Activated naive CD4-positive, alpha-beta T cell treated with anti-CD3 and anti-CD28 coated beads, Interleukin-2, amount 10 ng/mL, durations not matched to agents 7 days and 5 days (primary cell): ENCODE data around the gene GPR32.
"Not testable (repeated sequence)": the region's sequence is repeated elsewhere in the genome, so short reads cannot be mapped to it uniquely, and the experiment has no call there.

Experiments
- CTCF ChIA-PET: fragments of 350-600 bp; sonication (Branson Sonifier 250); formaldehyde crosslinking; loops from one replicate; lab custom pipeline; 2021; ENCODE audit warnings: antibody characterized with exemption; lab: Charles Lee
- DNase-seq: peaks from one replicate; pipeline ENCODE4 v3.0.0-alpha.2; 2020
- H3K27ac Mint-ChIP-seq: one replicate; pipeline ENCODE4 v1.8.0; 2021; ENCODE audit warnings: mild to moderate bottlenecking, moderate library complexity, mixed read lengths
- H3K27me3 Mint-ChIP-seq: one replicate; pipeline ENCODE4 v1.8.0; 2021; ENCODE audit warnings: mild to moderate bottlenecking, mixed read lengths
- H3K36me3 Mint-ChIP-seq: one replicate; pipeline ENCODE4 v1.8.0; 2021; ENCODE audit warnings: mixed read lengths
- H3K4me1 Mint-ChIP-seq: one replicate; pipeline ENCODE4 v1.8.0; 2021; ENCODE audit warnings: mixed read lengths
- H3K4me3 Mint-ChIP-seq: one replicate; pipeline ENCODE4 v1.8.0; 2021; ENCODE audit warnings: mild to moderate bottlenecking, moderate library complexity, mixed read lengths
- H3K9me3 Mint-ChIP-seq: one replicate; pipeline ENCODE4 v1.8.0; 2021; ENCODE audit warnings: mixed read lengths

The GPR32 gene

GRCh38 chr19:50796128-50796633 lies 25.9 kb downstream of the GPR32 start:
- CTCF ChIA-PET: no interaction called here

DNA sequence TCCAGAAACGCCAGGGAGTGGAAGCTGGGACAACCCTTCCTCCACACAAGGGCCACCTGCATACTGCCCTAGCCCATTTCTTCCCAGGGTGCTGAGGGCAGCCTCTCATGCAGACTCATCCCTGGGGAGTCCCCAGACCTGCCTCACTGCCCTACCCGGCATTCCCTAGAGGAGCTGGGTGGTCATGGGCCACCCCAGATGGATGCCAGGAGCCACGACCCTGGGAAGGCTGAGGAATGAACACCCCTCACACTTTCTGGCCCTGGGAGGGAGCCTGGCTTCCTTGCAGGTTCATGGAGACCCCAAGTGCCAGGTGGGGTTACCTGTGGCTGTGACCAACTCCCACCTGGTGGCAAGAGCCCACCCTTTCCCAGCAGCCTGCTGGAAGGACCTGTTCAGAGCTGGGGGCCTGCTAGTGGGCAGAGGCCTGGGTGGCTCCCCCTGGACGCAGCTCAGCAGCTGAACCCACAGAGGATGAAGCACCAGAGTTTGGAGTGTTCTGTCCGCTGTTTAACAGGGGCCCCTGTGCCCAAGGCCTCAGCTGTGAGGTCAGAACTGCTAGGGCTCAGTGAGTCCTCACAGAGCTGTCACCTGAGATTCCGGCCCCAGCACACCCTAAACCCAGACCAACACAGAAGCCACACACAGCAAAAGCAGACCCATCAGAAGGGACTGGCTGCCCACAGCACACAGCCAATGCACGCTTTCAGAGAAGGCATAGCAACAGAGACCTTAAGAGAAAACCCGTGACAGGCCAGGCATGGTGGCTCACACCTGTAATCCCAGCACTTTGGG lies 26.6 kb downstream of the GPR32 start:
- Mint-ChIP-seq H3K27me3 (no peaks in the 10 kb centered on the region), H3K9me3 (no peaks in the 10 kb centered on the region), H3K36me3 (peaks cover 14% of the 10 kb centered on the region), H3K4me3 (no peak overlapping the region), H3K27ac (no peak overlapping the region), H3K4me1 (peaks cover 17% of the 10 kb centered on the region)
- CTCF ChIA-PET: no interaction called here
- no peak for DNase-seq

More at GRCh38 chr19:50796128-50796633, 25.9 kb downstream of the GPR32 start:
- Mint-ChIP-seq H3K36me3 (peaks cover 13% of the 10 kb centered on the region), H3K4me3 (no peak overlapping the region), H3K9me3 (no peaks in the 10 kb centered on the region), H3K27ac (no peak overlapping the region), H3K27me3 (no peaks in the 10 kb centered on the region), H3K4me1 (peaks cover 16% of the 10 kb centered on the region)
- no peak for DNase-seq

DNA sequence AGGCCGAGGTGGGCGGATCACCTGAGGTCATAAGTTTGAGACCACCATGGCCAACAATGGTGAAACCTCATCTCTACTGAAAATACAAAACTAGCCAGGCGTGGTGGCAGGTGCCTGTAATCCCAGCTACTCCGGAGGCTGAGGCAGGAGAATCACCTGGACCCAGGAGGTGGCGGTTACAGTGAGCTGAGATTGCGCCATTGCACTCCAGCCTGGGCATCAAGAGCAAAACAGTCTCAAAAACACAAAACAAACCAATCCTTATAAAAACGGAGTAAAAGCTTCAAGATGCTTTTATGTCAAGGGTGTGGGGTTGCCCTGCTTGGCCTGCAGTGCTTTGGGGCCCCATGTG lies 27.1 kb downstream of the GPR32 start:
- H3K4me3 Mint-ChIP-seq: no peak overlapping the region
- H3K27ac Mint-ChIP-seq: no peak overlapping the region
- DNase-seq: no peak
- H3K36me3 Mint-ChIP-seq: peaks cover 16% of the 10 kb centered on the region
- CTCF ChIA-PET: no interaction called here
- no peaks in the 10 kb centered on the region for H3K27me3 Mint-ChIP-seq
- H3K9me3 Mint-ChIP-seq: no peaks in the 10 kb centered on the region
- peaks cover 23% of the 10 kb centered on the region for H3K4me1 Mint-ChIP-seq

GRCh38 chr19:50797781-50798658 lies 27.8 kb downstream of the GPR32 start:
- no peak for DNase-seq
- Mint-ChIP-seq H3K4me1 (peaks cover 29% of the 10 kb centered on the region), H3K4me3 (no peak overlapping the region), H3K9me3 (no peaks in the 10 kb centered on the region), H3K27me3 (no peaks in the 10 kb centered on the region), H3K27ac (no peak overlapping the region), H3K36me3 (peaks cover 20% of the 10 kb centered on the region)
- CTCF ChIA-PET: no interaction called here

DNA sequence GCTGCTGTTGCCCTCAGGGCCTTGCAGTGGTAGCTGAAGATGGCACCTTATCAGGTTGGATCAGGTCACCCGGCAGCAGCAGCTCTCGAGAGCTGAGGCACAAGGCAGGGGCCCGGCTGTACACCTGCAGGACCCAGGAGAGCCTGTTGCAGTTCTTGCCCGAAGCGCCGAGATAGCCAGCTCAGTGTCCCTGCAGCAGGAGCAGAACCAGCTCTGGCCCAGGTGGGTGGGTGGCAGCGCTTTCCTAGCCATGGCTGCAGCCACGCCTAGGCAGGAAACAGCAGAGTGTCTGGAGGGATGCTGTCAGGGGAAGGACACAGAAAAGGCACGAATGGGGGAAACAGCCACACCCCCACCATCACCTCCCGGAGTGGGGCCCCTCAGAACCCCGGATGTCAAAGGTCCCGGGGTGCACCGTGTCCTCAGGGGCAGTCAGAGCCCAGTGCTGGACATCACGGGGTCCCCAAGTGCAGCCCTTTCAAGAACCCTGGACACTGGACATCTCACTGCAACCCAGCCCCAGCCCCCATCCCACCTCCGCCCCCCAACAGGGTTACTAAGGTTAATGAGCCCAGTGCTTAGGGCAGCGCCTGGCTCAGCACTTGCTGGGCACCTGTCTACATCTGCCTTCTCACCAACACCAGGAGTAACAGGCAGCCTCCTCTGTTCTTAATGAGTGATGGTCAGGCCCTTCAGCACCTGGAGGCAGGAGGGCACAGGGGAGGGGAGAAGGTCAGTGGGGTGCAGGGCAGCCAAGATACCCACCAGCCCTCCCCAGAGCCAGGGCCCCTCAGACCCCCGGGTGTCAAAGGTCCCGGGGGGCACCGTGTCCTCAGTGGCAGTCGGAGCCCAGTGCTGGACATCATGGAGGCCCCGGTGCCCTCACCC lies 28.6 kb downstream of the GPR32 start:
- H3K27ac Mint-ChIP-seq: no peak overlapping the region
- H3K36me3 Mint-ChIP-seq: peaks cover 20% of the 10 kb centered on the region
- CTCF ChIA-PET: no interaction called here

DNA sequence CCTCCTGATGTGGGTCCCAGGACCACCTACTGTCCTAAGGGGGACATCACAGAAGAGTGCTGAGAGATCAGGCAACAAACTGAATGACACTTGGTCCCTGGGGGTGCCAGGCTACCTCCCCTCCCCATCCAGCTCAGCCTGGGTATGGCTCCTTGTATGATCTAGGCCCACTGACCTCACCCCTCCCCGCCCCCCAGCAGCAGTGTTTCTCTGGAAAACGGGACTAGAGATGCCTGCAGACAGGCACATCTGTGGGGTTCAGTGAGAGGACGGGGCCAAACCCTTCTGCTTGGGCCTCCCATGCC lies 29.2 kb downstream of the GPR32 start:
- Mint-ChIP-seq H3K27me3 (no peaks in the 10 kb centered on the region), H3K36me3 (peaks cover 21% of the 10 kb centered on the region), H3K4me1 (peaks cover 34% of the 10 kb centered on the region), H3K9me3 (no peaks in the 10 kb centered on the region), H3K27ac (no peak overlapping the region), H3K4me3 (no peak overlapping the region)
- no peak for DNase-seq
- CTCF ChIA-PET: no interaction called here

More for the DNA sequence above, 28.6 kb downstream of the GPR32 start:
- Mint-ChIP-seq H3K4me1 (peaks cover 36% of the 10 kb centered on the region), H3K9me3 (no peaks in the 10 kb centered on the region), H3K4me3 (no peak overlapping the region), H3K27me3 (no peaks in the 10 kb centered on the region)
- no peak for DNase-seq

DNA sequence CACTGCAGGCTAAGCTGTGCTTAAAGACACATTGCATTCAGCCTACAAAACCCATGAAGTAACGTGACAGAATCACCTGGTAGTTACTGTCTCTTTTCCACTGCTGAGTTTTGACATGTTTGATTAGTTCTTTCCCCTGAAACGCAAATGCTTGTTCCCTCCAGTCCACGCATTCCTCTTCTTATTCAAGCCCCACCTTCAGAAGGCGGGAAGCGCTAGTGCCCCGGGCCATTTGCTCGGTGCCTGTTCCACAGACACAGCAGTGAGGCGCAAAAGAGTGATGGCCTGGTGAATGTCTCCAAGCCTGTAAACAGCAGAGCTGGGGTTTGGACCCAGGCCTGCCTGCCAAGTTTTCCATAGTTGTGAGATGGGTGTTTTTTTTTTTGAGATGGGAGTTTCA lies 30.8 kb downstream of the GPR32 start:
- peak overlapping the region; percentile 2 for H3K27ac Mint-ChIP-seq
- CTCF ChIA-PET: interaction anchor here (0.9 kb wide), 1 partner anchor 9 kb away, joined by 3 read pairs; no protein-coding TSS in a partner anchor
- H3K9me3 Mint-ChIP-seq: no peaks in the 10 kb centered on the region
- H3K27me3 Mint-ChIP-seq: no peaks in the 10 kb centered on the region
- H3K4me1 Mint-ChIP-seq: peaks cover 44% of the 10 kb centered on the region
- no peak overlapping the region for H3K4me3 Mint-ChIP-seq
- DNase-seq: no peak
- peaks cover 20% of the 10 kb centered on the region for H3K36me3 Mint-ChIP-seq

GRCh38 chr19:50803633-50804419 lies 33.6 kb downstream of the GPR32 start:
- Mint-ChIP-seq H3K27me3 (no peaks in the 10 kb centered on the region), H3K4me3 (peak overlapping the region; percentile 99), H3K36me3 (peaks cover 16% of the 10 kb centered on the region), H3K9me3 (no peaks in the 10 kb centered on the region), H3K4me1 (peaks cover 46% of the 10 kb centered on the region), H3K27ac (peak overlapping the region; percentile 100)
- DNase-seq: peak; percentile 31
- CTCF ChIA-PET: no interaction called here

DNA sequence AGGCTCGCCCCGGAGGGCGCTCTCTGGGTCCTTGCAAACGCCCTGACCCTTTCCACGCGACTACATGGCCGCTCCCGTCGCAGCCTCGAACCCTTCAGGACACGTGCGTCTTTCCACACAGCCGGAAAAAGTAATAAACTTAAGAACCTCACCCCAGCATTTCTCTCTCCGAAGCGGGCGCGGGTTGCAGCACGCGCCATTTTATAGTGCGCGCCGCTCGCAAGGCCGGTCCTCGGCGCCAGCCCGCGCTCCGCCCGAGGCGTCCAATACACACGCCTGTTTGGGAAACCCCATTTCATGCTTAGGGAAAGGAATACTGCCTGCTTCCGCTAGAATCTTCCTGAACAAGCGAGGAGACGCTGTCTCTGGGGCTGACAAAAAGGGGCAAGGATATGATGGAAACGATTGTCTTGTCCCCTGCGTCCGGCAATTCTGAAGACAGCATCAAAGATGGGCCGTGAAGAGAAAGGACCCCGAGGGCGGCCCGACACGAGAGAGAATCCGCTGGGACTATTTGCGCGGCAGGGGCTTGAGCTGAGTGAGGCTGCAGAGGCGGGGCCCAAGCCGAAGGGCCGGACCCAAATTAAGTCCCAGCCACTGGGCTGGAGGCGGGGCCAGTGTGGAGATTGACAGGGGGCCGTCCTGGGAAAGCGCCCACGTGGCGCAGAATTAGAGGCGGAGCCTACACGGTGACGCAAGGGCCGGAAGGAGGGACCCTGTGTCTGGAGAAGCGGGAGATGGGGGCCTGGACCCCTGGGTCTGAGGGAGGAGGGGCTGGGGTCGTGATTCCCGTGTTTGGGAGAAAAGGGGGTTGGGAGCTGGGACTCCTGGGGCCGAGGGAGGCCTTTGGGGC lies 34.4 kb downstream of the GPR32 start:
- peak overlapping the region; percentile 100 for H3K27ac Mint-ChIP-seq

GRCh38 chr19:50808856-50809255 lies 38.6 kb downstream of the GPR32 start:
- peaks cover 17% of the 10 kb centered on the region for H3K4me1 Mint-ChIP-seq
- H3K36me3 Mint-ChIP-seq: peaks cover 1% of the 10 kb centered on the region
- no peak overlapping the region for H3K27ac Mint-ChIP-seq
- CTCF ChIA-PET: no interaction called here
- H3K27me3 Mint-ChIP-seq: peaks cover 19% of the 10 kb centered on the region
- DNase-seq: no peak
- H3K9me3 Mint-ChIP-seq: no peaks in the 10 kb centered on the region
- H3K4me3 Mint-ChIP-seq: no peak overlapping the region

More for the DNA sequence above, 34.4 kb downstream of the GPR32 start:
- CTCF ChIA-PET: no interaction called here
- peak; percentile 99 for DNase-seq
- peaks cover 46% of the 10 kb centered on the region for H3K4me1 Mint-ChIP-seq
- H3K27me3 Mint-ChIP-seq: no peaks in the 10 kb centered on the region
- no peaks in the 10 kb centered on the region for H3K9me3 Mint-ChIP-seq
- H3K36me3 Mint-ChIP-seq: peaks cover 16% of the 10 kb centered on the region
- H3K4me3 Mint-ChIP-seq: peak overlapping the region; percentile 99

- H3K27ac Mint-ChIP-seq, H3K4me3 Mint-ChIP-seq, DNase-seq, CTCF ChIA-PET, H3K4me1 Mint-ChIP-seq, H3K9me3 Mint-ChIP-seq, H3K36me3 Mint-ChIP-seq: not testable (repeated sequence)
- peaks cover 46% of the 10 kb centered on the region for H3K27me3 Mint-ChIP-seq
Observed at GRCh38 chr19:50811622-50812238, 41.5 kb downstream of the GPR32 start.

- no peak overlapping the region for H3K4me3 Mint-ChIP-seq
- CTCF ChIA-PET: no interaction called here
- no peak for DNase-seq
- peaks cover 4% of the 10 kb centered on the region for H3K4me1 Mint-ChIP-seq
- no peaks in the 10 kb centered on the region for H3K36me3 Mint-ChIP-seq
- H3K9me3 Mint-ChIP-seq: peaks cover 2% of the 10 kb centered on the region
- peaks cover 54% of the 10 kb centered on the region for H3K27me3 Mint-ChIP-seq
- no peak overlapping the region for H3K27ac Mint-ChIP-seq
Observed at GRCh38 chr19:50812474-50812873, 42.2 kb downstream of the GPR32 start.
